ENCODE measurements around the gene SMAD4. TPM values are rescaled to one million over a fixed set of nuclear protein-coding genes. Genes with fewer than 3 reads are reported as not detected.

SMAD4 gene
- total and polyA plus RNA-seq, 2 donors (not counting 1 experiment from before 2014, with no cell fraction given): 34.8 to 136 TPM

DNA sequence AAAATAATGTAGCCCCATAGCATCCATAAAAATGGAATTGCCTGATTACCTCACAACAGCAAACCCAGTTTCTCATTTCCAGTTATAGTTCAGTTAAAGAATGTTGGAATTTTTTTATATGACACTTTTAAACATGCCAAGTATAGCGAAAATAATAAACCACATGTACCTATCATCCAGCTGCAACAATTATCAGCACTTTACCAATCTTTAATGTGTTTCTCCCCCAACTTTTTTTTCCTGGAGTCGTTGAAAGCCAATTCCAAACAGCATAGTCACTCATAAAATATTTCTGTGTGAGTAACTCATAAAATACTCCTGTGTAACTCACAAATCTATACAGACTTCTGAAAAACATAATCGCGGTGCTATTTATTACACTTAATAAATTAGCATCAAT, 38.1 kb downstream of the SMAD4 start:
- H2AFZ ChIP-seq (ENCODE audit: insufficient read depth, low read depth, low read length, poor library complexity, severe bottlenecking): no peak overlapping the region
- Mint-ChIP-seq H3K4me3 (no peak overlapping the region), H3K27ac (no peak overlapping the region), H3K9me3 (ENCODE audit: insufficient read depth) (no peaks in the 10 kb centered on the region), H3K4me1 (peaks cover 5% of the 10 kb centered on the region), H3K27me3 (no peaks in the 10 kb centered on the region)
- H3K9me3 ChIP-seq (ENCODE audit: control extremely low read depth in 1 of 3, control insufficient read depth in 2 of 3, insufficient read depth in 1 of 3, low read length in 2 of 3): no peaks in the 10 kb centered on the region
- no peaks in the 10 kb centered on the region for H3K4me1 ChIP-seq (ENCODE audit: control insufficient read depth in 2 of 2, insufficient read depth in 2 of 2, low read length in 2 of 2)
- H3K4me3 ChIP-seq (ENCODE audit: control extremely low read depth in 1 of 5, extremely low read depth in 1 of 5, insufficient read depth in 1 of 5, low read depth in 2 of 5, low read length in 4 of 5): no peak overlapping the region
- no peak overlapping the region for H3K4me2 ChIP-seq (replicated peaks; ENCODE audit: low read depth, low read length, poor library complexity, severe bottlenecking)
- H3K79me2 ChIP-seq (ENCODE audit: control insufficient read depth, insufficient read depth, low read length): peaks cover 9% of the 10 kb centered on the region
- ChIA-PET CTCF (interaction anchor here (1.2 kb wide), 1 partner anchor 10 kb away, joined by 3 read pairs; no protein-coding TSS in a partner anchor), POLR2A (no interaction called here)
- no peaks in the 10 kb centered on the region for H3K27me3 ChIP-seq (replicated peaks in 1 of 4; ENCODE audit: control extremely low read depth in 1 of 4, control insufficient read depth in 3 of 4, insufficient read depth in 4 of 4, low read length in 3 of 4)
- WGBS (ENCODE audit: insufficient coverage): no CpG with 5 or more reads among the region's 4 CpGs
- ATAC-seq (ENCODE audit: low read depth) (no peak), DNase-seq (no peak)
- no peak overlapping the region for H3K9ac ChIP-seq (ENCODE audit: low read length)
- peaks cover 20 to 67% of the 10 kb centered on the region in 2 experiments for H3K36me3 ChIP-seq (replicated peaks in 1 of 2; ENCODE audit: control extremely low read depth in 1 of 2, control insufficient read depth in 1 of 2, extremely low read depth in 1 of 2, insufficient read depth in 2 of 2, low read length in 1 of 2)
- peaks cover 23% of the 10 kb centered on the region for H4K20me1 ChIP-seq (ENCODE audit: control insufficient read depth, insufficient read depth, low read length, poor library complexity, severe bottlenecking)
- intact Hi-C loops (cut with micrococcal nuclease): no loop called here
- TF ChIP-seq CTCF (IDR thresholded peaks at IDR 0.05) (no peak), EZH2 (IDR thresholded peaks at IDR 0.05; ENCODE audit: borderline replicate concordance, insufficient read depth, low read depth, low read length, poor library complexity, severe bottlenecking) (no peak)
- no peak overlapping the region for H3K27ac ChIP-seq (ENCODE audit: low read length in 2 of 2)

GRCh38 chr18:51069885-51070284, 39.9 kb downstream of the SMAD4 start:
- ChIA-PET POLR2A (no interaction called here), CTCF (no interaction called here)
- DNase-seq (no peak), ATAC-seq (ENCODE audit: low read depth) (no peak)
- no peaks in the 10 kb centered on the region for H3K9me3 ChIP-seq (ENCODE audit: control extremely low read depth in 1 of 3, control insufficient read depth in 2 of 3, insufficient read depth in 1 of 3, low read length in 2 of 3)
- H3K9me3 Mint-ChIP-seq (ENCODE audit: insufficient read depth): no peaks in the 10 kb centered on the region
- H4K20me1 ChIP-seq (ENCODE audit: control insufficient read depth, insufficient read depth, low read length, poor library complexity, severe bottlenecking): peaks cover 41% of the 10 kb centered on the region
- no peak overlapping the region for H3K4me3 ChIP-seq (ENCODE audit: control extremely low read depth in 1 of 5, extremely low read depth in 1 of 5, insufficient read depth in 1 of 5, low read depth in 2 of 5, low read length in 4 of 5)
- intact Hi-C loops (cut with micrococcal nuclease): loop anchor here (10.0 kb wide), 1 partner anchor 125 kb away; the partner anchor contains the start of gene MEX3C
- H3K4me1 ChIP-seq (ENCODE audit: control insufficient read depth in 2 of 2, insufficient read depth in 2 of 2, low read length in 2 of 2): peaks cover 13 to 16% of the 10 kb centered on the region in 2 donors
- no peak overlapping the region for H3K4me3 Mint-ChIP-seq
- no peak overlapping the region for H3K9ac ChIP-seq (ENCODE audit: low read length)
- no peak overlapping the region for H3K4me2 ChIP-seq (replicated peaks; ENCODE audit: low read depth, low read length, poor library complexity, severe bottlenecking)
- no peaks in the 10 kb centered on the region for H3K27me3 ChIP-seq (replicated peaks in 1 of 4; ENCODE audit: control extremely low read depth in 1 of 4, control insufficient read depth in 3 of 4, insufficient read depth in 4 of 4, low read length in 3 of 4)
- H3K4me1 Mint-ChIP-seq: peaks cover 14% of the 10 kb centered on the region
- no CpG with 5 or more reads among the region's 1 CpG for WGBS (ENCODE audit: insufficient coverage)
- no peak overlapping the region for H2AFZ ChIP-seq (ENCODE audit: insufficient read depth, low read depth, low read length, poor library complexity, severe bottlenecking)
- H3K27ac ChIP-seq (ENCODE audit: low read length in 2 of 2): no peak overlapping the region
- TF ChIP-seq EZH2 (IDR thresholded peaks at IDR 0.05; ENCODE audit: borderline replicate concordance, insufficient read depth, low read depth, low read length, poor library complexity, severe bottlenecking) (no peak), CTCF (IDR thresholded peaks at IDR 0.05) (no peak)
- H3K79me2 ChIP-seq (ENCODE audit: control insufficient read depth, insufficient read depth, low read length): peaks cover 9% of the 10 kb centered on the region
- H3K27ac Mint-ChIP-seq: no peak overlapping the region
- H3K27me3 Mint-ChIP-seq: no peaks in the 10 kb centered on the region
- H3K36me3 ChIP-seq (replicated peaks in 1 of 2; ENCODE audit: control extremely low read depth in 1 of 2, control insufficient read depth in 1 of 2, extremely low read depth in 1 of 2, insufficient read depth in 2 of 2, low read length in 1 of 2): peaks cover 18 to 51% of the 10 kb centered on the region in 2 experiments
